ENCODE results near the gene GGT1.

Gene GGT1

GRCh38 chr22:24554313-24555164 is 48.5 kb upstream of the GGT1 start, which contains the start of gene GUCD1 (continued):
- TF ChIP-seq ZIC2 (tag by site-specific recombination; IDR thresholded peaks at IDR 0.05) (no peak; the same call in 1 of the 2 replicates), ZBTB21 (tag by site-specific recombination; IDR thresholded peaks at IDR 0.05) (no peak), YY1 (tag by site-specific recombination; IDR thresholded peaks at IDR 0.05) (peak; percentile 36; the same call in 1 of the 2 replicates), WT1 (tag by site-specific recombination; IDR thresholded peaks at IDR 0.05) (no peak; the same call in 1 of the 2 replicates), ZNF169 (tag by site-specific recombination; IDR thresholded peaks at IDR 0.05) (no peak), ZNF561 (tag by site-specific recombination; IDR thresholded peaks at IDR 0.05; ENCODE audit: borderline replicate concordance) (0 out of 2 replicates have a peak, but pooled peaks have one; percentile 55), ZBTB49 (tag by site-specific recombination; IDR thresholded peaks at IDR 0.05; ENCODE audit: low read depth) (no peak), ZNF148 (tag by site-specific recombination; IDR thresholded peaks at IDR 0.05; ENCODE audit: borderline replicate concordance) (no peak), ZNF747 (tag by site-specific recombination; IDR thresholded peaks at IDR 0.05) (no peak), GLIS1 (tag by site-specific recombination; IDR thresholded peaks at IDR 0.05) (0 out of 2 replicates have a peak, but pooled peaks have one; percentile 17), HIC1 (tag by site-specific recombination; IDR thresholded peaks at IDR 0.05) (no peak), ZNF302 (tag by site-specific recombination; IDR thresholded peaks at IDR 0.05; ENCODE audit: low read depth) (no peak), TSHZ1 (tag by site-specific recombination; IDR thresholded peaks at IDR 0.05; ENCODE audit: borderline replicate concordance) (no peak), ZBTB6 (tag by site-specific recombination; IDR thresholded peaks at IDR 0.05) (no peak), ZNF596 (tag by site-specific recombination; IDR thresholded peaks at IDR 0.05) (no peak), ZNF391 (tag by site-specific recombination; IDR thresholded peaks at IDR 0.05; ENCODE audit: borderline replicate concordance, low read depth) (no peak), ZSCAN23 (tag by site-specific recombination; IDR thresholded peaks at IDR 0.05) (no peak), ZNF610 (tag by site-specific recombination; IDR thresholded peaks at IDR 0.05; ENCODE audit: borderline replicate concordance) (0 out of 2 replicates have a peak, but pooled peaks have one; percentile 28), ZBTB1 (tag by site-specific recombination; IDR thresholded peaks at IDR 0.05) (no peak), ZNF580 (tag by site-specific recombination; IDR thresholded peaks at IDR 0.05) (no peak), ZBTB7A (tag by site-specific recombination; IDR thresholded peaks at IDR 0.05; ENCODE audit: low read depth) (no peak), GLI4 (tag by site-specific recombination; IDR thresholded peaks at IDR 0.05) (no peak), ZNF792 (tag by site-specific recombination; IDR thresholded peaks at IDR 0.05) (no peak), ZNF776 (tag by site-specific recombination; IDR thresholded peaks at IDR 0.05; ENCODE audit: borderline replicate concordance) (no peak), KLF10 (tag by site-specific recombination; IDR thresholded peaks at IDR 0.05) (no peak), ZNF16 (tag by site-specific recombination; IDR thresholded peaks at IDR 0.05; ENCODE audit: low read depth) (no peak), ZNF501 (tag by site-specific recombination; IDR thresholded peaks at IDR 0.05) (no peak), ZNF514 (tag by site-specific recombination; IDR thresholded peaks at IDR 0.05) (no peak)
